Hepatocyte (in vitro differentiated cells): ENCODE data around the gene SEMA6A. TPM values are rescaled to one million over a fixed set of nuclear protein-coding genes. Genes with fewer than 3 reads are reported as not detected.

ENCODE experiments used
- DNase-seq: peaks from one replicate; pipeline ENCODE4 v3.0.0-alpha.2; 2016; ENCODE audit warnings: low spot score
- H2AFZ ChIP-seq: fragments of 200-600 bp; sonication (generic); 2 replicates; pipeline ENCODE4 v1.6.0; 2016; ENCODE audit warnings: antibody characterized with exemption, mild to moderate bottlenecking
- H3K27ac ChIP-seq: fragments of 200-600 bp; sonication (generic); 2 replicates; pipeline ENCODE4 v1.5.1; 2016; ENCODE audit warnings: mild to moderate bottlenecking
- H3K27me3 ChIP-seq: fragments of 200-600 bp; sonication (generic); 2 replicates; pipeline ENCODE4 v1.6.1; 2016
- H3K36me3 ChIP-seq: fragments of 200-600 bp; sonication (generic); replicated peaks from 2 replicates; pipeline ENCODE4 v1.5.1; 2016; ENCODE audit warnings: low read depth; ENCODE audit not compliant: insufficient read depth
- H3K4me1 ChIP-seq: fragments of 200-600 bp; sonication (generic); 2 replicates; pipeline ENCODE4 v1.5.1; 2016; ENCODE audit warnings: mild to moderate bottlenecking, moderate library complexity; ENCODE audit not compliant: insufficient read depth
- H3K4me2 ChIP-seq: fragments of 200-600 bp; sonication (generic); 2 replicates; pipeline ENCODE4 v1.6.0; 2016
- H3K4me3 ChIP-seq: fragments of 200-600 bp; sonication (generic); 2 replicates; pipeline ENCODE4 v1.5.1; 2016; ENCODE audit warnings: mild to moderate bottlenecking
- H3K79me2 ChIP-seq: fragments of 200-600 bp; sonication (generic); 2 replicates; pipeline ENCODE4 v1.6.0; 2017; ENCODE audit warnings: mild to moderate bottlenecking
- H3K9me2 ChIP-seq: fragments of 200-600 bp; sonication (generic); replicated peaks from 2 replicates; pipeline ENCODE4 v1.6.0; 2017; ENCODE audit warnings: mild to moderate bottlenecking; ENCODE audit not compliant: insufficient read depth
- H3K9me3 ChIP-seq: fragments of 200-600 bp; sonication (generic); 2 replicates; pipeline ENCODE4 v1.5.1; 2016; ENCODE audit warnings: low read depth, mild to moderate bottlenecking
- H4K20me1 ChIP-seq: fragments of 200-600 bp; sonication (generic); 2 replicates; pipeline ENCODE4 v1.6.0; 2016; ENCODE audit warnings: mild to moderate bottlenecking; ENCODE audit not compliant: insufficient read depth, poor library complexity, severe bottlenecking
- EZH2 ChIP-seq: fragments of 200-600 bp; sonication (generic); IDR thresholded peaks from 2 replicates; pipeline ENCODE4 v1.6.1; 2016; ENCODE audit warnings: antibody characterized with exemption, mild to moderate bottlenecking, borderline replicate concordance
- EZH2phosphoT487 ChIP-seq: fragments of 200-600 bp; sonication (generic); IDR thresholded peaks from one replicate; pipeline ENCODE4 v1.6.1; 2018; ENCODE audit warnings: antibody characterized with exemption, mild to moderate bottlenecking, low read depth, moderate library complexity; ENCODE audit not compliant: unreplicated experiment, severe bottlenecking
- WGBS: methylation state at CpG from one replicate; pipeline ENCODE4 v1.1.6; 2016; ENCODE audit warnings: low lambda C conversion rate; ENCODE audit errors: missing lambda C conversion rate; 5-methylcytosine and 5-hydroxymethylcytosine counted together
- polyA plus RNA-seq: library from polyadenylated mRNA; unstranded; fragments of >200 nt; fragmentation: Nextera tagmentation; extraction: Ambion mirVana; gene quantifications from 2 replicates; pipeline ENCODE4 v1.2.1, GENCODE V29; 2016
- total RNA-seq: library from RNA; depleted of rRNA; stranded (reverse); fragments of >200 nt; gene quantifications from 2 replicates; pipeline ENCODE4 v1.2.3, GENCODE V29; 2014
- TF ChIP-seq, protein P1 (sequence below): fragments of 200-600 bp; sonication (generic); IDR thresholded peaks from 2 replicates; pipeline ENCODE4 v1.5.1; 2016; ENCODE audit warnings: antibody characterized with exemption, mild to moderate bottlenecking; ENCODE audit not compliant: poor library complexity

The SEMA6A gene
- total and polyA plus RNA-seq, 2 experiments from 2014 or later = 38.2 to 68.6 TPM

DNA sequence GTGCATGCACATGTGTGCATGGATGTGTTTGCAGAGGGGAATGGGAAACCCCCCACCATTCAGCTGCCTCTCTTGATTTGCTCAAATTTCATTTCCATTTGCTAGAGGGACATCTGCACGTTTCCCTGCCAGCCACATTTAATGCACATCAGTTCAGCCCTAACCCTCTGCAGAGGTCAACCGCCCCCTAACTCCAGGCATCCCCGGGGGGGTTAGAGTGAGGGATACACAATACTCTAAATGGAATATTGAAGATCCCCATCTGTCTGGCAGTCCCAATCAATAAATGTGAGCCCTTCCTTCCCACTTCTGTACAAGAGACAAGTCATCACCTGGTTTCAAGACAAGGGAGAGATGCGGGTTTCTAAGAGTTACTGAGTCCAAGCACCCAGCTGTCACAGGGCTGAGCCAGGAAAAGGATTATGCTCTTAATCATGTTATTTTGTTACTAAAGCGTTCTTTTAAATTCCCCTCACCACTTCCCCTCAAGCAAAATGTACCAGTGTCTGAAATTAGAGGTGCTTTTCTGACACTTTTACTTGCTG, 134.1 kb downstream of the SEMA6A start:
- Histone ChIP-seq H4K20me1 (no peaks in the 10 kb centered on the region), H3K27ac (no peak overlapping the region), H3K27me3 (no peaks in the 10 kb centered on the region), H3K36me3 (no peaks in the 10 kb centered on the region), H3K4me1 (no peaks in the 10 kb centered on the region), H3K79me2 (no peaks in the 10 kb centered on the region), H3K4me2 (no peak overlapping the region), H2AFZ (no peak overlapping the region), H3K9me2 (no peaks in the 10 kb centered on the region), H3K4me3 (no peak overlapping the region), H3K9me3 (no peaks in the 10 kb centered on the region)
- 83% methylated on average over 5 of the region's 5 CpGs for WGBS
- DNase-seq = no peak
- TF ChIP-seq EZH2 (no peak), EZH2phosphoT487 (no peak)
- TF ChIP-seq, protein P1, sequence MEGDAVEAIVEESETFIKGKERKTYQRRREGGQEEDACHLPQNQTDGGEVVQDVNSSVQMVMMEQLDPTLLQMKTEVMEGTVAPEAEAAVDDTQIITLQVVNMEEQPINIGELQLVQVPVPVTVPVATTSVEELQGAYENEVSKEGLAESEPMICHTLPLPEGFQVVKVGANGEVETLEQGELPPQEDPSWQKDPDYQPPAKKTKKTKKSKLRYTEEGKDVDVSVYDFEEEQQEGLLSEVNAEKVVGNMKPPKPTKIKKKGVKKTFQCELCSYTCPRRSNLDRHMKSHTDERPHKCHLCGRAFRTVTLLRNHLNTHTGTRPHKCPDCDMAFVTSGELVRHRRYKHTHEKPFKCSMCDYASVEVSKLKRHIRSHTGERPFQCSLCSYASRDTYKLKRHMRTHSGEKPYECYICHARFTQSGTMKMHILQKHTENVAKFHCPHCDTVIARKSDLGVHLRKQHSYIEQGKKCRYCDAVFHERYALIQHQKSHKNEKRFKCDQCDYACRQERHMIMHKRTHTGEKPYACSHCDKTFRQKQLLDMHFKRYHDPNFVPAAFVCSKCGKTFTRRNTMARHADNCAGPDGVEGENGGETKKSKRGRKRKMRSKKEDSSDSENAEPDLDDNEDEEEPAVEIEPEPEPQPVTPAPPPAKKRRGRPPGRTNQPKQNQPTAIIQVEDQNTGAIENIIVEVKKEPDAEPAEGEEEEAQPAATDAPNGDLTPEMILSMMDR = no peak

- Histone ChIP-seq H3K27ac (no peak overlapping the region), H4K20me1 (no peaks in the 10 kb centered on the region), H3K9me3 (no peaks in the 10 kb centered on the region), H3K4me3 (no peak overlapping the region), H3K79me2 (no peaks in the 10 kb centered on the region), H3K36me3 (no peaks in the 10 kb centered on the region), H2AFZ (no peak overlapping the region), H3K27me3 (no peaks in the 10 kb centered on the region), H3K9me2 (no peaks in the 10 kb centered on the region), H3K4me2 (no peak overlapping the region), H3K4me1 (no peaks in the 10 kb centered on the region)
- TF ChIP-seq, protein P1 = no peak
- TF ChIP-seq EZH2 (no peak), EZH2phosphoT487 (no peak)
- no peak for DNase-seq
- WGBS = 49% methylated on average over 5 of the region's 5 CpGs
Measured at GRCh38 chr5:116439905-116440304, 134.7 kb downstream of the SEMA6A start.

- TF ChIP-seq EZH2phosphoT487 = no peak
- no peak for TF ChIP-seq EZH2
- TF ChIP-seq, protein P1 = no peak
- Histone ChIP-seq H2AFZ (no peak overlapping the region), H3K27ac (no peak overlapping the region), H3K36me3 (no peaks in the 10 kb centered on the region), H4K20me1 (no peaks in the 10 kb centered on the region), H3K4me2 (no peak overlapping the region), H3K4me3 (no peak overlapping the region), H3K4me1 (no peaks in the 10 kb centered on the region), H3K9me2 (no peaks in the 10 kb centered on the region), H3K9me3 (no peaks in the 10 kb centered on the region), H3K27me3 (no peaks in the 10 kb centered on the region), H3K79me2 (no peaks in the 10 kb centered on the region)
- 70% methylated on average over 6 of the region's 6 CpGs for WGBS
- no peak for DNase-seq
Measured at GRCh38 chr5:116438979-116439554, 135.6 kb downstream of the SEMA6A start.
